Stimulated activated CD4-positive, alpha-beta T cell treated with anti-CD3 and anti-CD28 coated beads, Interleukin-4, amount 100 ng/mL, for 24 hours (primary cell): ENCODE data around the gene PCGF6.
"Not testable (repeated sequence)": the region's sequence is repeated elsewhere in the genome, so short reads cannot be mapped to it uniquely, and the experiment has no call there.

Experiments
- DNase-seq: peaks from one replicate; pipeline ENCODE4 v3.0.0-alpha.2; 2020

Gene PCGF6, protein sequence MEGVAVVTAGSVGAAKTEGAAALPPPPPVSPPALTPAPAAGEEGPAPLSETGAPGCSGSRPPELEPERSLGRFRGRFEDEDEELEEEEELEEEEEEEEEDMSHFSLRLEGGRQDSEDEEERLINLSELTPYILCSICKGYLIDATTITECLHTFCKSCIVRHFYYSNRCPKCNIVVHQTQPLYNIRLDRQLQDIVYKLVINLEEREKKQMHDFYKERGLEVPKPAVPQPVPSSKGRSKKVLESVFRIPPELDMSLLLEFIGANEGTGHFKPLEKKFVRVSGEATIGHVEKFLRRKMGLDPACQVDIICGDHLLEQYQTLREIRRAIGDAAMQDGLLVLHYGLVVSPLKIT

DNA sequence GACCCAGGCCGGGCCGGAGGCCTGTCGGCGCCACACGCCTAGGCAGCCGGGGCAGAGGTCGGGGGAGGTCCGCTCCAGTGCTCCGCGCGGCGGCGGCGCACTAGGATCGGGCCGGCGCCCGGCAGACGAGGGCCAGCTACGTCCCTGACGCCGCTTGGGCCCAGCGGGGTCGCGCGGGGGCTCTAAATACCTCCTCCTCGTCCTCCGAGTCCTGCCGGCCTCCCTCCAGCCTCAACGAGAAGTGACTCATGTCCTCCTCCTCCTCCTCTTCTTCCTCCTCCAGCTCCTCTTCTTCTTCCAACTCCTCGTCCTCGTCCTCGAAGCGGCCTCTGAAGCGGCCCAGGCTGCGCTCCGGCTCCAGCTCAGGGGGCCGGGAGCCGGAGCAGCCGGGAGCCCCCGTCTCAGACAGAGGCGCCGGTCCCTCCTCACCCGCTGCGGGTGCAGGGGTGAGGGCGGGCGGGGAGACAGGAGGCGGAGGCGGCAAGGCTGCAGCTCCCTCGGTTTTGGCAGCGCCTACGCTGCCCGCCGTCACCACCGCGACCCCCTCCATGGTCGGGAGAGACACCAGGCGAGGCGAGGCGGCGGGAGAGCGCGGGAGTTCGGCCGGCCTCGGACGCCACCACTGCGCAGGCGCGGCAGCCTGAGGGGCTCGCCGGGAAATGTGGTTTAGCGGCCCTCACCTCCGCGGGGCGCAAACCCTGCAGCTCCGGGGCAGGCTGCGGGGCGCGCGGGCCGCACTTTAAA, at the start of gene PCGF6:
PCGF6 (minus strand) TSS at position 624 of the 744 bp plus-strand sequence; CDS start at position 550, 74 bp downstream.
- DNase-seq, result peak; percentile 76

DNA sequence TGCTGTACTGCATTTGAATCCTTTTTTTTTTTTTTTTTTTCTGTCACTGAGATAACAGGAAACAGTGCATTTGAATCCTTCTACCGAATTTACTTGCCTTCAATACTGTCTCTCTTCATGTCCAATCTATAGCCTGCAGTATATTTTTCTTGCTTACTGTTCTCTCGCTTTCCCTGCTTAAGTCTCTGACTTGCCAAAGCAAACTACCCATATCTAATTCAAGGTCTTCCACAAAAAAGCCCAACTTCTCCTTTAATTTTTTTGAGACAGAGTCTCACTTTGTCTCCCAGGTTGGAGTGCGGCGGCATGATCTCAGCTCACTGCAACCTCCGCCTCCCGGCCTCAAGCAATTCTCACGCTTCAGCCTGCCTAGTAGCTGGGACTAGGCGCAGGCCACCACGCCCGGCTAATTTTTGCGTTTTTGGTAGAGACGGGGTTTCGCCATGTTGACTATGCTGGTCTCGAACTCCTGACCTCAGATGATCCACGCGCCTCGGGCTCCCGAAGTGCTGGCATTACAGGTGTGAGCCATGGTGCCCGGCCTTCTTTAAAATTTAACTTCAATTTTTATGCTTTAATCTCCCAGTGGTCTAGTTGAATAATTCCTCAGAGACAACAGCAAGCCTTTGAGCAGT, 46.4 kb upstream of the PCGF6 start:
- DNase-seq, result no peak

DNA sequence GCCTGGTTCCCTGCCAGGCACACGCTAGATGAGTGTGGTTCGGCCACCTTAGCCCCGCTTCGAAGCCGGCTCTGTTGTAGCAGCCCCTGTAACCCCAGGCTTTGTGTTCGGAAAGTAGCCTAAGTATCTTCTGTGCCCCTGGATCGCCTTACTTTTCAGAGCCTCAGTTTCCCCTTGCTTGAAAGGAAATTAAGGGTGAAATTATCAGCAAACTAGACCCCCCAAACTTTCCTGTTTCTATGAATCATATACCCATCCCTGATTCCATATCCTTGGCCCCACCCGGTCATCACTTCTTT, 45.8 kb upstream of the PCGF6 start:
- DNase-seq, result no peak

DNA sequence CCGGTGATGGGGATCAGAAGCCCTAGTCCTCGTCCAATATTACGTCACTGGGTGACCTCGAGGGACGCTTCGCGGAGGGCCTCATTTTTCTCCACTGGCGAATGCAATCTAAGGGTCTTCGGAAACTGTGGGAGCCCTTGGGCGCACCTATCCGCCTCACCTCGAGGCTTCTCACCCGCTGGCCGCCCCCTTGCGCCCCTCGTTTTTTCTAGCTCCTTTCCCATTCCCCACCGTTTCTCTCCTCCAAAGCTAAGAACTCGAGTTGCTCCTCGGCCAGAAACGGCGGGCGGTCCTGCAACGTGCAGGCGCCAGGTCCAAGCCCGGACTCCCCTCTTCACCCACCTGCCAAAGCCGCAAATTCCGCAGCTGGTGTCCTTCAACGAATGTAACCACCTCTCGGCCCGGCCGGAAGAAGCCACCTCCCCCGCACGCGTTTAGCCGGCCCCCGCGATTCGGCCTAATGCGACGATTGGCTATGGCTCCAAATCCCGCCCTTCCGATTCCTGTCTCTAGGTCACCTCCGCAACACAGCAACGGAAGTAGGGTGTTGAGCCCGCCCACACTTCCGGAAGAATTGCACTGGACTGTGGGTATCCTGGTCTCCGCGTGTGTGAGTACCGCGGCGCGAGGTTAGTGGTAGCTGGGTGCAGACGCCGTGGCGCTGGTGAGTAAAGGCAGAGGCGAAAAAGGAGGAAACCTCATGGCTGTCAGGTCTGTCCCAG, 45.3 kb upstream of the PCGF6 start, which contains the start of the genes ATP5MK and PDCD11:
ATP5MK (minus strand) TSS at position 409 of the 722 bp plus-strand sequence. CDS start 4,018 bp downstream, outside the sequence.
PDCD11 (plus strand) TSS at position 560 of the 722 bp plus-strand sequence. CDS start 1,801 bp downstream, outside the sequence.
- DNase-seq, result peak; percentile 98

DNA sequence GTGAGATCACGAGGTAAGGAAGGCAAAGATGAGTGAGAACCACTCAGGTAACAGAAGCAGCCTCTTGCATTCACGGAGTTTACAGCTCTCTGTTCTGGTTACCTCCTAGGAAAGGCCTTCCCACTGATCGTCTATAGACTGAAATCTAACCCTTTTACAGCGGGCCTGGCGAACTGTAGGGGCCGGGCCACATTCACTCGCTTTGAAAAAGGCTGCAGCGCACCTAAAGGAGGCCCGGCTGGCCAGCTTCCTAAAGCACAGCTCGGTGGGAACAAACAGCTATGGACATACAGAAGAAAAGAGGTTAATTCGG, 44.8 kb upstream of the PCGF6 start:
- no peak for DNase-seq

DNA sequence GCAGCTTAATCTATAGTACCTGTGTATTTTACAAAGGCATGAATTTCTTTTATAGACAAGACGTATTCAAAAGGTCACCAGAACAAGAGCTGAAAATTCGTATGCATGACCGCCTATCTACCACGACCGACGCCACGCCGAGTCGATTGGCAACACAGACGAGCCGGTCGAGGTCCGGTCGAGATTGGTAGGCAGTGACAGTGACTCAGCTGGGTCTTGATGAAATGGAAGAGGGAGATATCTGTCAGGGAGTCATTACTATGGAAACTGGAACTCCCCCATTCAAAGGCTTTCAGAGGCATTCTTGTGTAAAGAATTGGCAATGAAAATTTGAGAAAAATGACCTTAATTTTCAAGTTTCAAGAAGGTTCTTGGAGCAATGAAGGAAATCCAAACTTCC, 43.2 kb upstream of the PCGF6 start:
- no peak for DNase-seq

DNA sequence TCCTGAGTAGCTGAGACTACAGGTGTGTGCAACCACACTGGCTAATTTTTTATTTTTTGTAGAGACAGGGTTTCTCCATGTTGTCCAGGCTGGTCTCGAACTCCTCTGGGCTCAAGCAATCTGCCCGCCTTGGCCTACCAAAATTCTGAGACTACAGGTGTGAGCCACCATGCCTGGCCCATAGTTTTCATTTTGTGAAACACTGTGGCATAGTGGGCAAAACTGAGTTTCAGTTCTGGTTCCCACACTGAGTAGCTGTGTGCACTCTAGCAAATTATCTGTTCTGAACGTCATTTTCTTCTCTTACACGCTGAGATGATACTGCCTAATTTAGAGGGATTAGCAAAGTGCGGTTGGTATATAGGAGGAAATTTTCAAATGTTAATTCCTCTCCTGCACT, 31.8 kb upstream of the PCGF6 start:
- DNase-seq, result no peak

DNA sequence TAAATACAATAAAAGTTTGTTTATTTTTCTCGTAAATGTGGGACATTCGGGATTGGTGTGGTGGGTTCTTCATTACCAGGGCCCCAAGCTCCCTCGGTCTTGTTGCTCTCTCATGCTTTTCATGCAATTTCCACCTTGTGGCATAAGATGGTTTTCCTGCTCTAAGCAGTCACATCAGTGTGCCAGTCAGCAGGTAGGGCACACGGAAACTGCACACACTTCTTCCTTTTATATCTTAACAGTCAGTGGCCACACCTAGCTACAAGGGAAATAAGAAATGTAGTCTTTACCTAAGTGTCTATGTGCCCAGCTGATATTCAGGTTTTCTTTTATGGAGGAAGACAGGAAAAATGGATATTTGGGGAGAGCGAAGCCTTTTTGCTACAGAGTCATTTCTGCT, 23.3 kb upstream of the PCGF6 start:
- no peak for DNase-seq

DNA sequence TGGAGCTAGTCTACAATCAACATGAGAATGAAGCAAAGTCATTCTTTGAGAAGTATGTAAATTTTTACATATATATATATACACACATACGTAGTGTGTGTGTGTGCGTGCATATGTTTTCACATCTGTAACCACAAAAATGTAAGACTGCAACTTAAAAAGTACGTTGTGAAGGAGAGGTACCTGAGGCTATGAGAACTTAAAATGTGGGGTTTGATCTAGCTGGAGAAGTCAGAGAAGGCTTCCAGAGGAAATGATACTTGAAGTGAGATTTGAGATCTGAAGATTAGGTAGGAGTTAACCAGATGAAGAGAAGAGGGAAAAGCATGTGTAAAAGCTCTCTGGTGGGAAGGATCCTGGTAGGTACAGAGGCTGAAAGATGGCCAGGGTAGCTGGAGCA, 22.6 kb upstream of the PCGF6 start:
- DNase-seq, result no peak

DNA sequence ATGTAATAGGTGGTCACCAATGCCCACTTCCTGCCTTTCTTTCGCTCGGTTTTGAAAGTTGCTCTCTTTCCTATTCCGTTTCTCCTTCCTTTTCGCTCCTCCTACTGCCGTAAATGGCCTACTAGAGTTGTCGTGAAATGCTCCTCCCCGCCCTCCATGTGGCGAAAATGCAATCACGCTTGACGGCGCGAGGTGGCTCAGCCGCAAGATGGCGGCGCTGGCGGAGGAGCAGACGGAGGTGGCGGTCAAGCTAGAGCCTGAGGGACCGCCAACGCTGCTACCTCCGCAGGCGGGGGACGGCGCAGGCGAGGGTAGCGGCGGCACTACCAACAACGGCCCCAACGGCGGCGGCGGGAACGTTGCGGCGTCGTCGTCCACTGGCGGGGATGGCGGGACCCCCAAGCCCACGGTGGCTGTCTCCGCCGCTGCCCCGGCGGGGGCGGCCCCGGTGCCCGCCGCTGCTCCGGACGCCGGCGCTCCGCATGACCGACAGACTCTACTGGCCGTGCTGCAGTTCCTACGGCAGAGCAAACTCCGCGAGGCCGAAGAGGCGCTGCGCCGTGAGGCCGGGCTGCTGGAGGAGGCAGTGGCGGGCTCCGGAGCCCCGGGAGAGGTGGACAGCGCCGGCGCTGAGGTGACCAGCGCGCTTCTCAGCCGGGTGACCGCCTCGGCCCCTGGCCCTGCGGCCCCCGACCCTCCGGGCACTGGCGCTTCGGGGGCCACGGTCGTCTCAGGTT, 17.0 kb upstream of the PCGF6 start, which contains the start of gene TAF5:
TAF5 (plus strand) TSS at position 195 of the 737 bp plus-strand sequence; CDS start at position 209, 14 bp downstream.
- peak; percentile 91 for DNase-seq

DNA sequence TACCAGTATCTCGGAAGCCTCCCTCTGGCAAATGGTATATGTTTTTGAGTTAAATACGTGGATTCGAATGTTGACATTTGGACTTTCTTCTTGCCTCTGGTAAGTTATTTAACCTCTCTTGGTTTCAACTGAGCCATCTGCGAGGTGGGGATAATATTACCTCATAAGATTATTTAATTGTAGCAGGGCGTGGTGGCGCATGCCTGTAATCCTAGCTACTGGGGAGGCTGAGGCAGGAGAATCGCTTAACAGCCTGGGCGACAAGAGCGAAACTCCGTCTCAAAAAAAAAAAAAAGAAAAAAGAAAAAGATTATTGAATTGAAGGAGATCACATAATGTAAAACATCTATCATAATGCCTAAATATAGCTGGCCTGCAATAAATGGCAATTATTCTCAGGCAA, 16.4 kb upstream of the PCGF6 start:
- peak; percentile 5 for DNase-seq

DNA sequence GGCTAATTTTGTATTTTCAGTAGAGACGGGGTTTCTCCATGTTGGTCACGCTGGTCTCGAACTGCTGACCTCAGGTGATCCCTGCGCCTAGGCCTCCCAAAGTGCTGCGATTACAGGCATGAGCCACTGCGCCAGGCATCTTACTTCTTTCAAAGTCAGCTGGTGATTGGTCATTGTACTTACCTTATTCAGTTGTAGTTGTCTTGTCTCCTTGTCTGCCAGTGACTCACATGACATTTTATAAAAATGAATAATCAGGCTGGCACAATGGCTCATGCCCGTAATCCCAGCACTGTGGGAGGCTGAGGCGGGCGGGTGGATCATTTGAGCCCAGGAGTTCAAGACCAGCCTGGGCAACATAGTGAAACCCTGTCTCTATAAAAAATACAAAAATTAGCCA, 9.9 kb upstream of the PCGF6 start:
- DNase-seq, result not testable (repeated sequence)

DNA sequence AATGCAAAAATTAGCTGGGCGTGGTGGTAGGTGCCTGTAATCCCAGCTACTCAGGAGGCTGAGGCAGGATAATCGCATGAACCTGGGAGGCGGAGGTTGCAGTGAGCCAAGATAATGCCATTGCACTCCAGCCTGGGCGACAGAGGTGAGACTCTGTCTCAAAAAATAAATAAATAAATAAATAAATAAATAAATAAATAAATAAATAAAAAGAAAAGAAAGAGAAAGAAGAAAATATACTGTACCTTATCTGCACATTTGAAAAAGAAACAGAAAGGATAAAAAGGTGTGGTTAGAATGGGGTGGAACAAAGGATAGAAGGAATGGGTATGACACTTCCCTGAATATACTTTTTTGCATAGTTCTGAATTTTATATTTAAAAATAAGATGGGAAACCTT, 8.6 kb upstream of the PCGF6 start:
- not testable (repeated sequence) for DNase-seq

DNA sequence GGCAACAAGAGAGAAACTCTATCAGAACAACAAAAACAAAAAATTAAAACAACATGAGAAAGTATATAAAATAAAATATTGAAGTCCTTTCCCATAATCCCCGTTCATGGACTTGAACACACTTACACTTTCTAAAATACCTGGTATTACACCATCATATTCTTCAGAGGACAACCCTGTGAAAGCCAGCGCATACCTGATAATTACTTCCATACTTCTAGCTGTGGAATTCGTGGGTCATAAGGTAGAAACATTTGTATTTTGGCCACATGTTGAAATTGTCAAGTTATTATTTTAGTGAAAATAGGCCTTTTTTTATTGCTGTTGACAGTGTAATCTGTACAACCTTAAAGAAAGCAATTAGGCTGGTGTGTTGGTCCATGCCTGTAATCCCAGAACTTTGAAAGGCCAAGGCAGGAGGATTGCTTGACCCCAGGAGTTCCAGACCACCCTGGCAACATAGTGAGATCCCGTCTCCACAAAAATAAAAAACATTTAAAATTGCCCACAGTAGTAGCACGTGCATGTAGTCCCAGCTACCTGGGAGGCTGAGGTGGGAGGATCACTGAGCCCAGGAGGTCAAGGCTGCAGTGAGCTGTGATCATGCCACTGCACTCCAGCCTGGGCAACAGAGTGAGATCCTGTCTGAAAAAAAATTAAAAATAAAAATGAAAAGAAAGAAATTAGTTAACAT, 5.1 kb upstream of the PCGF6 start:
- no peak for DNase-seq

DNA sequence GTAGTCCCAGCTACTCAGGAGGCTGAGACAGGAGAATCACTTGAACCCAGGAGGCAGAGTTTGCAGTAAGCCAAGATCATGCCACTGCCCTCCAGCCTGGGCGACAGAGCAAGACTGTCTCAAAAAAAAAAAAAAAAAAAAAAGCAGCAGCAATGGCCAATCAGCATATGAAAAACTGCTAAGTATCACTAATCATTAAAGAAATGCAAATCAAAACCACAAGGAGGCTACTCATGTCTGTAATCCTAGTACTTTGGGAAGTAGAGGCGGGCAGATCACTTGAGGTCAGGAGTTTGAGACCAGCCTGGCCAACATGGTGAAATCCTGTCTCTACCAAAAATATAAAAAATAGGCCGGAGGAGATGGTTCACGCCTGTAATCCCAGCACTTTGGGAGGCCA, 3.6 kb upstream of the PCGF6 start:
- not testable (repeated sequence) for DNase-seq

DNA sequence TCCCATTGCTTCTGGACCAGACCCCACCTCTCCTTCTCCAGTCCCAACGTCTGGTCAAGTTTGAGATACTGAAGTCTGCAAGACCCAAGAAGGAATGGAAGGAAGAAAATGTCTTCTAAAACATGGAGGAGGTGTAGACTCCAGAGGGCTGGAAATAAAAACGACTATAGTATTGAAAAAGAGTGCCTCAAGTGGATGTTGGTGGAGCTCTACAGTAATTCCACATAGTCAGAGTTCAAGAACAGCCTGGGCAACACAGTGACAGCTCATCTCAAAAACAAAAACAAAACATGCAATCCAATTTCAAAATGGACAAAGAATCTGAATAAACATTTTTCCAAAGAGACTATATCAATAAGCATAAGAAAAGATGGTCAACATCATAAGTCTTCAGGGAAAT, 2.3 kb upstream of the PCGF6 start:
- DNase-seq, result no peak

DNA sequence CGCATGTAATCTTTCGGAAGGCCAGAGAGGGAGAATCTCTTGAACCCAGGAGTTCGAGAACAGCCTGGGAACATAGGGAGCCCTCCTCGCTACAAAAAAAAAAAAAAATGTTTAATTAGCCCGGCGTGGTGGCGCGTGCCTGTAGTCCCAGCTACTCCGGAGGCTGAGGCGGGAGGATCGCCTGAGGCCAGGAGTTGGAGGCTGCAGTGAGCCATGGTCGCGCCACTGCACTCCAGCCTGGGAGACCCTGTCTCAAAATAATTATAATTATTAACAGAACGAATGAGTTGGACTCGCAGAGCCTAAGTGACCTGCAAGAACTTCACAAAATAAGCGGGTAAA, 794 bp downstream of the PCGF6 start:
- no peak for DNase-seq

DNA sequence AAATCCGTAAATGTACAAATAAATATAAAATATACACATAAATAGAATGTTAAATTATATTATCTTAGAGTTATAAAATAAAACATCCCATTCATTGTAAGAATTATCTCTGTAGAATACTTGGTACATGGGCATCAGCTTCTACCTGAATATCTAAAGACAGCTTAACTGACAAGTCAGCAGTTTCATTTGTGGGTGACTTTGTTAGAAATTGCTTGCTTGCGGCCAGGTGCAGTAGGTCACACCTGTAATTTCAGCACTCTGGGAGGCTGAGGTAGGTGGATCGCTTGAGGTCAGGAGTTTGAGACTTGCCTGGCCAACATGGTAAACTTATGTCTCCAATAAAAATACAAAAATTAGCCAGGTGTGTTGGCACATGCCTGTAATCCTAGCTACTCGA, 14.6 kb downstream of the PCGF6 start:
- DNase-seq, result no peak

DNA sequence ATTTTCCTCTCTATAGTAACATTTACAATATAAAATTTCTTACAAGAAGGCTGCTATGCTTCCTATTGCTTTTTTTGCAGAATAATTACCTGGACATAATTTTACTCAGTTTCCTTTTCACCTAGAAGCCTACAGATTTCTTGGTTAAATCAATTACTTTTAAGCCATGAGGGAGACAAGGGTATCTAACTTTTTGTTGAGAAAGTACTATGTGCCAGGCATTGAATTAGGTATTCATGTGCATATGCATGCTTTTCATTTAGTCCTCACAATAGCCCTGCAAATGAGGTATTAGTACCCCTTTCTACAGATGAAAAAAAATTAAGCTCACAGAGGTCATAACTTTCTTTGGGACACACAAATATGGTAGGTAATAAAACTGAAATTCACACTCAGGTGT, 16.4 kb downstream of the PCGF6 start:
- no peak for DNase-seq

DNA sequence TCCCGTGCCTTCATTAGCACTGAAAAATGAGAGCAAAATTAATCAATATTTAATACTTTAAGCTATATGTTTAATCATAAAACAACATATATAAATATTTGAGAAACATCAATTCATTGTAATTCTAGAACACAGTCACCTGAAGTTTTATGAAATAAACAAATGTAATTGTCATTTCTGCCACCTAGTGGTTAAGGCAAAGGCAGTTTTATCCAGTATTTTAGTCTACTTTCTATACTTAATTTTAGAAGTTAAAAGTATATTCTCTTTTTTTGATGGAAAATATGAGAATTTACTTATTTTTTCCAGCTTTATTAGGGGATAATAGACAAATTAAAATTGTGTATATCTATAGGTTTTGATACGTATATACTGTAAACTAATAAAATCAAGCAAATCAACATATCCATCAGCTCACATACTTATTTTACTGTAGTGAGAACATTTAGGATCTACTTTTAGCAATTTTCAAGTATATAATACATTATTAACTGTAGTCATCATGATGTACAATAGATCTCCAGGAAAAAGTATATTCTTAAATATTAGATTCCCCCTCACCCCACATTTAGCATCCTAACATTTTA, 16.9 kb downstream of the PCGF6 start:
- no peak for DNase-seq

DNA sequence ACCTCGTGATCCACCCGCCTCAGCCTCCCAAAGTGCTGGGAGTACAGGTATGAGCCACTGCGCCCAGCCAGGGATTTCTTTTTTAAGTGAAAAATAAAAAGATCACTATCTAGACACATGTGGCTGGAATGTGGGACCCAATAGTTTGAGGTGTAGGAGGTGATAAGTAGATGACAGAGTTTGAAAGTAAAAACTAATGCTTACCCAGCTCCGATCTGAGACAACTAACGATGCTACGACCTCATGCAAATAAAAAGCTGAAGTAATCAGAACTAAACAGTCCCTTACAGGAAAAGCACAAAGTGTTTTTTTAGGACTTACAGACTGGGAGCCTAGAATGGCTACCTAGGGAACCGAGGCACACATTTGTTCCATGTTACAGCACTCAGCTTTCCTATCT, 23.0 kb downstream of the PCGF6 start:
- DNase-seq, result no peak

DNA sequence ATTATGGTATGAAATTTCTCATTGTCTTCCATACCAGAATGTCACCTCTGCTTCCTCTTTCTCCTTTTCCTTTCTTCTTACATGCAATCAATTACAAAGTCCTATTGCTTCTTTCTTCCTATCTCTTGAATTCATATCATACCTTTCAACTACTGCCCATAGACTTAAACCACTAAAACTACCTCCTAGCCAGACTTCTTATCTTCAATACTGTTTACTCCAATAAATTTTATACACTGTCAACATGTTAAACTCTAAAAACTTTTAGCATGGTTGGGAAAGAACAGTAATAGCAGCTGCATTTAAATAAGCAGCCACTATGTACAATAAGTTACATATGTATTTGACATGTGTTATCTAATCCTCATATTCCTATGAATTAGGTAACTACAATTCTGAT, 34.9 kb downstream of the PCGF6 start:
- no peak for DNase-seq
